Measurements from ENCODE around the gene CREM. TPM values are rescaled to one million over a fixed set of nuclear protein-coding genes. Genes with fewer than 3 reads are reported as not detected.

The CREM gene
- total RNA-seq, 1 experiment from 2014 or later: 21.4 TPM

- TF ChIP-seq REST (IDR thresholded peaks at IDR 0.05; ENCODE audit: low read depth): no peak
- peak; percentile 82 for TF ChIP-seq ZBTB33 (IDR thresholded peaks at IDR 0.05; ENCODE audit: extremely low read depth, insufficient replicate concordance, low read length)
- peak; percentile 69 for TF ChIP-seq ELF1 (IDR thresholded peaks at IDR 0.05; ENCODE audit: borderline replicate concordance, low read depth)
Measured at GRCh38 chr10:35090162-35090954, 36.3 kb upstream of the CREM start, which contains the start of gene CUL2 (continued).

- Histone ChIP-seq H3K9ac (ENCODE audit: low read length) (no peak overlapping the region), H3K9me3 (ENCODE audit: control insufficient read depth in 1 of 2, insufficient read depth in 1 of 2, low read depth in 1 of 2, low read length in 2 of 2) (peaks cover 0 to 5% of the 10 kb centered on the region in 2 experiments; a peak in 1 of 4 replicates), H3K9me2 (ENCODE audit: insufficient read depth) (no peaks in the 10 kb centered on the region), H3K27me3 (ENCODE audit: insufficient read depth, low read length) (no peaks in the 10 kb centered on the region), H3K4me2 (ENCODE audit: low read length) (no peak overlapping the region), H3K27ac (ENCODE audit: low read depth, low read length) (no peak overlapping the region), H3K79me2 (ENCODE audit: insufficient read depth, low read length) (peaks cover 29% of the 10 kb centered on the region), H3K36me3 (ENCODE audit: control insufficient read depth in 1 of 2, insufficient read depth in 2 of 2, low read length in 2 of 2) (no peaks in the 10 kb centered on the region), H4K20me1 (ENCODE audit: insufficient read depth) (no peaks in the 10 kb centered on the region), H2AFZ (ENCODE audit: low read depth, low read length, poor library complexity, severe bottlenecking) (no peak overlapping the region), H3K4me3 (replicated peaks in 1 of 2; ENCODE audit: low read depth in 1 of 2, low read length in 2 of 2) (no peak overlapping the region), H3K4me1 (ENCODE audit: control insufficient read depth in 1 of 2, insufficient read depth in 2 of 2, low read length in 2 of 2) (peaks cover 3 to 19% of the 10 kb centered on the region in 2 experiments; a peak in 2 of 4 replicates)
- CTCF ChIA-PET: no interaction called here
- RAD21 ChIA-PET (ENCODE audit: low non-redundant PET in 1 of 2, low total read pairs in 2 of 2, uncharacterized antibody in 2 of 2, unreplicated experiment in 2 of 2): no interaction called here
- no TSS peak for BruUV-seq (replicated peaks)
- ATAC-seq (no peak), DNase-seq (ENCODE audit: low read depth, low spot score) (no peak)
- intact Hi-C loops (cut with micrococcal nuclease): no loop called here
- POLR2A ChIA-PET: no interaction called here
- TF ChIP-seq JUND (IDR thresholded peaks at IDR 0.05) (no peak), SRF (IDR thresholded peaks at IDR 0.05; ENCODE audit: low read depth) (no peak), MAX (IDR thresholded peaks at IDR 0.05) (no peak), POLR2AphosphoS5 (IDR thresholded peaks at IDR 0.05; ENCODE audit: low read depth, low read length) (no peak), EZH2 (IDR thresholded peaks at IDR 0.05) (no peak), ZNF274 (IDR thresholded peaks at IDR 0.05; ENCODE audit: low read depth, low read length) (no peak), ZBTB33 (IDR thresholded peaks at IDR 0.05; ENCODE audit: extremely low read depth, insufficient replicate concordance, low read length) (no peak), FOSL1 (IDR thresholded peaks at IDR 0.05; ENCODE audit: low read depth) (no peak), ZFX (IDR thresholded peaks at IDR 0.05) (no peak), RAD21 (IDR thresholded peaks at IDR 0.05; ENCODE audit: low read depth) (no peak), YY1 (IDR thresholded peaks at IDR 0.05; ENCODE audit: extremely low read depth, insufficient replicate concordance, low read depth, low read length) (no peak)
Measured at GRCh38 chr10:35091994-35092790, 34.5 kb upstream of the CREM start.

Measured in HCT116 (cell line).